NCI-H748 (cell line): ENCODE results near the gene FANCI.
"Not testable (repeated sequence)": the region's sequence is repeated elsewhere in the genome, so short reads cannot be mapped to it uniquely, and the experiment has no call there.

Experiments
- DNase-seq: peaks from one replicate; lab custom pipeline; 2025; ENCODE audit not compliant: unreplicated experiment; lab: John Stamatoyannopoulos, UW

Gene FANCI

DNA sequence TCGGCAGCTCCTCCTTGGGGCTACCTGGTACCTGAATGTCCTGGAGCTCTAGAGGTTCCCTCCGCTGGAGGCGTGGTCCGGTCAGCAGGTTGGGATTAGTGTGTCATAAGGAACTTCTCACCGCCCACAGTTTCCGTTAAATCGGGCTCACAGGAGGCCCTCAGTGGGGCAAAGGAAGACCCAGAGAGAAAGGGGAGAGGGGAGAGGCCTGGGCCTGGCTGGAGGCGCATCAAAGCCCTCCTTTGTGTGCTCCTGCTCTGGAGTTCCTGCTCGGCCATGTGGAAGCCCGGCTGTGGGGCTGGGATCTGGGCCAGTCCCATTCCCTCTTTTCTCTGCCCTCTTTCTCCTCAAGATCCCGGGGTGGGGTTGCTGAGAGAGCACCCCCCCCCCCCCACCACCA lies 22.2 kb upstream of the FANCI start, which contains the start of gene RLBP1:
Gene RLBP1 (minus strand): TSS at position 37 of the 400 bp plus-strand sequence. CDS start 2,604 bp downstream, outside the sequence.
- DNase-seq: no peak

DNA sequence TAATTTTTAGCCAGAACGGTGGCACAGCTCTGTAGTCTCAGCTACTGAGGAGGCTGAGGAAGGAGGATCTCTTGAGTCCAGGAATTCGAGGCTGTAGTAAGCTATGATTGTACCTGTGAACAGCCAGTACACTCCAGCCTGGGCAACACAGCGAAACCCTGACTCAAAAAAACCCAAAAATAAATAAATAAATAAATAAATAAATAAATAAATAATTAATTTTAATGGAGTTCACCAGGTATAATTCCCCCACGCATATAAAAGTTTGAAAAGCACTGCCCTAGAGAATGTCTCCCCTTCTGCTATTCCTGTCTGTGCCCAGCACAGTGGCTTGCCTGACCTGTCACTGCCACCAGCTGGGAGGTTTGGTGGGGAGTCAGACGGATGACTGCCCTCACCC lies 18.2 kb upstream of the FANCI start:
- no peak for DNase-seq

DNA sequence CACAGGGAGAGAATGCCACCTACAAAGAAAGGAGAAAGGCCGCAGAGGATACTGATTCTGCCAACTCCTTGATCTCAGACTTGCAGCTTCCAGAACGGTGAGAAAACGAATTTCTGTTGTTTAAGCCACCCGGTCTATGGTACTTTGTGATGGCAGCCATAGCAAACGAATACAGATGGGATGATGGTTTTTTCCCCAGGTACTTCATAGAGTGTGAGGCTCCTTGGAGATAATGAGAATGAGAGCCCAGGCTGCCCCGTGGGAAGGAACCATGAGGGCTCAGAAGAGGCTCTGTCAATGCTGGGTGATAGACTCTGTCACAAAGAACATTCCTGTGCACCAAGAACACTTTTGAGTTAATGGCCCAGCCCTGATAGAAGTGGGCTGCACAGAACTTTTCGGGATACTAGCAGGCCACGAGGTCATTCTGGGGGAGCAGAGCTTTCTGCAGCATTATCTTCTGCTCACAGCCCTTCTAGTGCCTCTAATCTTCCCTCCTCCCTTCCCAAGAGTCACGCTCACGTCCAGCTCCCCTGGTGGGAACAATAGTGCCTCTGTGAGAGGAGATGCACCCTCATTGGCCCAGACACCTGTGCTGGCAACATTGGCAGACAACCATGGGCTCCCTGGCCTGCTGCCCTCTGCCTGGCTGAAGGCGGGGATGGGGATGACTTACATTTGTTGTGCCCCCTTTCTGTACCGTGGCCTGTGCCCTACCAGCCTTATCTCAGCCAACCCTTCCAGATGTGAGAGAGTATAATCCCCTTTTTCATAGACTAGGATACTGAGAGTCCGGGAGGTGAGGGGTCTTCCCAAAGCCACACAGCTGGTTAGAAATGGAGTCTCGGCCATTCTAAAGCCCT lies 17.2 kb upstream of the FANCI start:
- no peak for DNase-seq

DNA sequence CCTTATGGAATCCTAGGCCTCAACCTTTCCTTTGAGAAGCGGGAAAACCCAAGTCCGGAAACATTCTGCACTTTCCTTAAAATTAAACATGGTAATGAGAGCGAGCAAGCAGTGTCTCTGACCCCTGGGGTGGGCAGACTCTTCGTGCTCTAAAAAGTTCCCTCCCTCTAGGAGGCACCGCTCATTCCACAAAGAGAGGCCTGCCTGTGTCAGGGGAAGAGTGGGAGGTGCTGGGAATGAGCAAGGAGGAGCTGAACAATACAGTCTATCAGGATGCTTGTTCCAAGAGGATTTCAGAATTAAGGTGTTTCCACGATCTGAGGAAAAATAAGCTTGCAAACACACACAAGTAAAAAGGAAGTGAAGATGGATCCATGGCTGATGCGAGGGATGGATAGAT lies 16.4 kb upstream of the FANCI start:
- DNase-seq: no peak

- no peak for DNase-seq
These were observed 13.5 kb upstream of the FANCI start for GRCh38 chr15:89230277-89230676.

- no peak for DNase-seq
These were observed 11.9 kb upstream of the FANCI start for GRCh38 chr15:89231832-89232231.

GRCh38 chr15:89239883-89240810 lies 3.6 kb upstream of the FANCI start:
- DNase-seq: not testable (repeated sequence)

DNA sequence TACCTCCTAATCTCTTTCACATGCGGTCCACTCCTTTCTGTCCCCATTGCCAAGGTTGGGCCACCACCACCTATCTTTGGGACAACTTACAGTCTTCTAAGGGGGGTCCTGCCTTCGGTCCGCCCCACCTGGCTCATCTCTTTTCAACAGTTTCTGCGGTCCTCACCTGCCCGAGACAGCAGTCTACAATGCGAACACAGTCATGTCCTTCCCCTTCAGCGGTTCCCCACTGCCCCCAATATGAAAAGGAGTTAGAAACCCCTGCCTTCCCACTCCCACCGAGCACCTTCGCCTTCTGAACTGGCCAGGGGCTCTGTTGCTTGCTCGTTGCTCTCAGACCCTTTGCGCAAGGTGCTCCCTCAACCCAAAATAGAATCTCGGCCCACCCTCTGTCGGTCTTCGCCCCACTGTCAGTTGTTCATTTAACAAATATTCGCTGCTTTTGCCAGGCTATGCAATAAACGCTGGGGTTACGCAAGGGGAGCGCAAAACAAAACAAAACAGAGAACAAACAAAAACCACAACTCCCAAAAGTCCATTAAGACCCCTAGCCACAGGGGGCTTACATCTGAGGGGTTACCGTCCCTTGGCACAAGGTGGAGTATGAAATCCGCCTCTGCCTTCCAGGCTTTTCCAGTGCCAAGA lies 611 bp upstream of the FANCI start:
- peak; percentile 40 for DNase-seq

- no peak for DNase-seq
These were observed 760 bp downstream of the FANCI start for GRCh38 chr15:89244574-89244903.

GRCh38 chr15:89247446-89247845 lies 3.7 kb downstream of the FANCI start:
- DNase-seq: no peak

- no peak for DNase-seq
These were observed 4.8 kb downstream of the FANCI start for GRCh38 chr15:89248584-89248983.

DNA sequence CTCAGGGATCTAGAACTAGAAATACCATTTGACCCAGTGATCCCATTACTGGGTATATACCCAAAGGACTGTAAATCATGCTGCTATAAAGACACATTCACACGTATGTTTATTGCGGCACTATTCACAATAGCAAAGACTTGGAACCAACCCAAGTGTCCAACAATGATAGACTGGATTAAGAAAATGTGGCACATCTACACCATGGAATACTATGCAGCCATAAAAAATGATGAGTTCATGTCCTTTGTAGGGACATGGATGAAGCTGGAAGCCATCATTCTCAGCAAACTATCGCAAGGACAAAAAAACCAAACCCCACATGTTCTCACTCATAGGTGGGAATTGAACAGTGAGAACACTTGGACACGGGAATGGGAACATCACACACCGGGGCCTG lies 6.4 kb downstream of the FANCI start:
- DNase-seq: not testable (repeated sequence)

DNA sequence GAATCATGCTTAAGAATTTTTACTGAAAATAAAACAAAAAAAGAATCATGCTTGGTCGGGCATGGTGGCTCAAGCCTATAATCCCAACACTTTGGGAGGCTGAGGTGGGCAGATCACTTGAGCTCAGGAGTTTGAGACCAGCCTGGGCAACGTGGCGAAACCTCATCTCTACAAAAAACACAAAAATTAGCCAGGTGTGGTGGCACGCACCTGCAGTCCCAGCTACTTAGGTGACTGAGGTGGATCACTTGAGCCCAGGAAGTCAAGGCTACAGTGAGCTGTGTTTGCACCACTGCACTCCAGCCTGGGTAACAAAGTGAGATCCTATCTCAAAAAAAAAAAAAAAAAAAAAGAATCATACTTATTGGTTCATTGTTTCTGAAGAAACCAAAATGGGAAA lies 33.5 kb downstream of the FANCI start:
- not testable (repeated sequence) for DNase-seq

DNA sequence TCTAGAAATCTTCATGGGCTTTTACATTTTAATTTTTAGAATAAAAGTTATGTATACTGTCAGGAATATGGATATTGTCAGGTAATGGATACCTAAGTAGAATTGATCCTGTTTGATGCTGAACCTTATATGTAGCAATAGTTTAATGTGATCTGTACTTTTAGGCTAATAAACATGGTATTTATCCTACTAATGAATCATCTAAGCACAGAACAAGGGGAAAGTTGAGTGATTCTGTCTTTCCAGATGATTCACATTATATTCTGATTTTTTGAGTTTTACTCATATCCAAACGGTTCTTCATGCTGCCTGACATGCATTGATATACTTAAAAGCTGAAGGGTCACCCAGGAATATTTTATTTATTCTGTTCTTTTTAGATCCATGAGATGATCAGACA lies 34.5 kb downstream of the FANCI start:
- no peak for DNase-seq

GRCh38 chr15:89282631-89283030 lies 38.9 kb downstream of the FANCI start:
- DNase-seq: no peak

DNA sequence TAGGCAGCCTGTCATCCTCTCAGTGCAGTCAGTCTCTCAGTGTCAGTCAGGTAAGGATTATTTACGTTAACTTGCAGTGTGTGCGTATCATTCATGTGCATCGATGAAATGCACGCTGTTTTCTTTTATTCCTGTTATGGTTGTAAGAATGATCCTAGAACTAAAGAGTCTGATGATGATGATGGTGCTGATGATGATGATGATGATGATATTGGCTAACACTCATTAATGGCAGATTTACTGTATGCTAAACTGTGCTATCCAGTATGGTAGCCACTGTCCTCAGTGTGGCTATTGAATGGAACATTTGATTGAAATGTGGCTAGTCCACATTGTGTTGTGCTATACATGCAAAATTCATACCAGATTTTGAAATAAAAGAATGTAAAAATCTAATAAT lies 39.4 kb downstream of the FANCI start:
- no peak for DNase-seq

- no peak for DNase-seq
These were observed 48.2 kb downstream of the FANCI start for GRCh38 chr15:89291934-89292438.

GRCh38 chr15:89293012-89293411 lies 49.2 kb downstream of the FANCI start:
- no peak for DNase-seq

GRCh38 chr15:89299896-89300295 lies 56.1 kb downstream of the FANCI start:
- DNase-seq: no peak

DNA sequence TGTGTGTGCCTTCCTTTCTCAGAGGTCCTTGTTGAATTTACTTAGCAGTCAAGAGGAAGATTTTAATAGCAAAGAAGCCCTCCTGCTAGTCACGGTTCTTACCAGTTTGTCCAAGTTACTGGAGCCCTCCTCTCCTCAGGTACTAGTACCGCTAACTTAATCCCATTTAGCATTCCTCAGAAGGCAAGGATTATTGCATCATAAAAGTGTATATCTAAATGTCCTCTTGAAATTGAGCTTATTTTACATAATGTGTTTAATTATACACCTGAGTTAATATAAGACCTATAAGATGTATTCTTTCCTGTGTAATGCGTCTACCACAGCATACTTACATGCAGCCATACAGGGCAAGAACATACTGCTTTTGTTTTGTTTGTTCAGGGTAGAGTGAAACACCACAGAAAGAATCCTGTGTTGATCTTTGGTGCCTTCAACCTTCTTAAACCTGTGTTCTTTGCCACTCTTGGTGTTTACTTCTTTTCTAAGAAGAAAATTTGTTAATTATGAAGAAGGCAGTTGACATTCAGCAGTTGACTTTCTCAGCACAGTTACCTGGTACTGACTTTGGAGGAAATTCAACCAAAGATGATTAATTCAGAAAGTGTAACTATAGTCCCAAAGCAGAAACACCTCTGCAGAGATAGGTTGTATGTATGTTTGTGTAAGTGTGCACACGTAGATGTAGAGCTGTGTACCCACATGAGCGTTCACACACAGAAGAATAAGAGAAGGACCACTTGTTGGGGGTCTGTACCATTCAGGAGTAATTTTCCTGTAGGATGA lies 57.7 kb downstream of the FANCI start:
- no peak for DNase-seq
